DND-41 (cell line): ENCODE data around the gene SLC22A1.

ENCODE experiments used
- ATAC-seq: fragments of 200-7000 bp; cut with Tn5 transposase; 3 replicates; pipeline ENCODE4 v1.9.1; 2021; ENCODE audit warnings: low read depth; ENCODE audit not compliant: insufficient read depth
- DNase-seq: peaks from one replicate; pipeline ENCODE4 v3.0.0-alpha.2; 2020
- H2AFZ ChIP-seq: 2 replicates; pipeline ENCODE4 v1.6.0; 2012; ENCODE audit warnings: low read depth, low read length
- H3K27ac ChIP-seq: 2 replicates; pipeline ENCODE4 v1.5.1; 2012; ENCODE audit warnings: low read length, inconsistent platforms
- H3K27me3 ChIP-seq: fragments of 200-600 bp; sonication (generic); 2 replicates; pipeline ENCODE4 v1.6.0; 2012; ENCODE audit warnings: low read length, mild to moderate bottlenecking, inconsistent platforms; ENCODE audit not compliant: insufficient read depth, poor library complexity
- H3K36me3 ChIP-seq: 2 replicates; pipeline ENCODE4 v1.5.1; 2012; ENCODE audit warnings: low read length, inconsistent platforms; ENCODE audit not compliant: insufficient read depth
- H3K4me1 ChIP-seq: 2 replicates; pipeline ENCODE4 v1.5.1; 2012; ENCODE audit warnings: mild to moderate bottlenecking, low read length; ENCODE audit not compliant: insufficient read depth
- H3K4me2 ChIP-seq: 2 replicates; pipeline ENCODE4 v1.6.0; 2012; ENCODE audit warnings: mild to moderate bottlenecking, moderate library complexity, low read length, inconsistent platforms; ENCODE audit not compliant: insufficient read depth
- H3K4me3 ChIP-seq, 2 experiments: fragments of 200-600 bp in 1 of 2; shearing (Covaris generic) in 1 of 2; 2 replicates each; pipeline ENCODE4 v1.5.1; 2012 to 2016; ENCODE audit warnings: inconsistent platforms in 2 of 2, low read length in 2 of 2, mild to moderate bottlenecking in 2 of 2, low read depth in 1 of 2, moderate library complexity in 1 of 2
- H3K79me2 ChIP-seq: 2 replicates; pipeline ENCODE4 v1.6.0; 2012; ENCODE audit warnings: low read length, inconsistent platforms; ENCODE audit not compliant: insufficient read depth
- H3K9ac ChIP-seq: 2 replicates; pipeline ENCODE4 v1.6.0; 2012; ENCODE audit warnings: low read depth, mild to moderate bottlenecking, inconsistent platforms, low read length, moderate library complexity
- H3K9me3 ChIP-seq: 2 replicates; pipeline ENCODE4 v1.5.1; 2012; ENCODE audit warnings: low read length, moderate library complexity, mild to moderate bottlenecking, inconsistent platforms; ENCODE audit not compliant: insufficient read depth, severe bottlenecking
- H4K20me1 ChIP-seq: 2 replicates; pipeline ENCODE4 v1.6.0; 2012; ENCODE audit warnings: low read length; ENCODE audit not compliant: insufficient read depth
- EZH2 ChIP-seq: IDR thresholded peaks from 3 replicates; pipeline ENCODE4 v1.6.1; 2012; ENCODE audit warnings: borderline replicate concordance, low read depth, mild to moderate bottlenecking, moderate library complexity, low read length, inconsistent platforms; ENCODE audit not compliant: severe bottlenecking
- TF ChIP-seq, protein P1 (sequence below): IDR thresholded peaks from 2 replicates; pipeline ENCODE4 v1.5.1; 2012; ENCODE audit warnings: borderline replicate concordance, low read length, moderate library complexity, mild to moderate bottlenecking; ENCODE audit not compliant: poor library complexity, severe bottlenecking; ENCODE audit errors: extremely low read depth

Gene SLC22A1

GRCh38 chr6:160142115-160142715 is 20.6 kb downstream of the SLC22A1 start:
- Histone ChIP-seq H3K79me2 (no peaks in the 10 kb centered on the region), H3K4me1 (peaks cover 7% of the 10 kb centered on the region), H2AFZ (no peak overlapping the region), H3K9ac (no peak overlapping the region), H3K27ac (no peak overlapping the region), H3K9me3 (no peaks in the 10 kb centered on the region), H3K36me3 (no peaks in the 10 kb centered on the region), H3K27me3 (no peaks in the 10 kb centered on the region), H4K20me1 (no peaks in the 10 kb centered on the region), H3K4me3 (no peak overlapping the region), H3K4me2 (no peak overlapping the region)
- ATAC-seq (no peak), DNase-seq (no peak)
- TF ChIP-seq EZH2 = no peak
- TF ChIP-seq, protein P1, sequence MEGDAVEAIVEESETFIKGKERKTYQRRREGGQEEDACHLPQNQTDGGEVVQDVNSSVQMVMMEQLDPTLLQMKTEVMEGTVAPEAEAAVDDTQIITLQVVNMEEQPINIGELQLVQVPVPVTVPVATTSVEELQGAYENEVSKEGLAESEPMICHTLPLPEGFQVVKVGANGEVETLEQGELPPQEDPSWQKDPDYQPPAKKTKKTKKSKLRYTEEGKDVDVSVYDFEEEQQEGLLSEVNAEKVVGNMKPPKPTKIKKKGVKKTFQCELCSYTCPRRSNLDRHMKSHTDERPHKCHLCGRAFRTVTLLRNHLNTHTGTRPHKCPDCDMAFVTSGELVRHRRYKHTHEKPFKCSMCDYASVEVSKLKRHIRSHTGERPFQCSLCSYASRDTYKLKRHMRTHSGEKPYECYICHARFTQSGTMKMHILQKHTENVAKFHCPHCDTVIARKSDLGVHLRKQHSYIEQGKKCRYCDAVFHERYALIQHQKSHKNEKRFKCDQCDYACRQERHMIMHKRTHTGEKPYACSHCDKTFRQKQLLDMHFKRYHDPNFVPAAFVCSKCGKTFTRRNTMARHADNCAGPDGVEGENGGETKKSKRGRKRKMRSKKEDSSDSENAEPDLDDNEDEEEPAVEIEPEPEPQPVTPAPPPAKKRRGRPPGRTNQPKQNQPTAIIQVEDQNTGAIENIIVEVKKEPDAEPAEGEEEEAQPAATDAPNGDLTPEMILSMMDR = no peak

- no peak overlapping the region for H3K4me3 ChIP-seq
- no peak for ATAC-seq
Measured at GRCh38 chr6:160146454-160147145, 25.0 kb downstream of the SLC22A1 start.

GRCh38 chr6:160147146-160147536 is 25.5 kb downstream of the SLC22A1 start:
- no peaks in the 10 kb centered on the region for H3K9me3 ChIP-seq
- ATAC-seq = no peak

More at GRCh38 chr6:160146454-160147145, 25.0 kb downstream of the SLC22A1 start:
- no peaks in the 10 kb centered on the region for H3K4me1 ChIP-seq
- no peaks in the 10 kb centered on the region for H3K36me3 ChIP-seq
- no peak overlapping the region for H3K27ac ChIP-seq
- no peaks in the 10 kb centered on the region for H4K20me1 ChIP-seq
- no peak overlapping the region for H3K4me2 ChIP-seq
- no peak for TF ChIP-seq EZH2
- H3K9me3 ChIP-seq = no peaks in the 10 kb centered on the region
- no peak overlapping the region for H2AFZ ChIP-seq
- no peaks in the 10 kb centered on the region for H3K79me2 ChIP-seq
- no peak for DNase-seq
- H3K27me3 ChIP-seq = no peaks in the 10 kb centered on the region
- H3K9ac ChIP-seq = no peak overlapping the region

GRCh38 chr6:160154471-160154870 is 32.9 kb downstream of the SLC22A1 start:
- ATAC-seq = no peak
- Histone ChIP-seq H3K4me1 (no peaks in the 10 kb centered on the region), H3K27me3 (no peaks in the 10 kb centered on the region), H3K36me3 (no peaks in the 10 kb centered on the region), H3K4me3 (no peak overlapping the region), H3K79me2 (no peaks in the 10 kb centered on the region), H2AFZ (no peak overlapping the region), H3K9me3 (peaks cover 5% of the 10 kb centered on the region), H3K27ac (no peak overlapping the region), H4K20me1 (no peaks in the 10 kb centered on the region), H3K9ac (no peak overlapping the region), H3K4me2 (no peak overlapping the region)
- TF ChIP-seq EZH2 = no peak
- TF ChIP-seq, protein P1 = no peak
- DNase-seq = no peak

More at GRCh38 chr6:160147146-160147536, 25.5 kb downstream of the SLC22A1 start:
- no peak overlapping the region for H2AFZ ChIP-seq
- H3K4me2 ChIP-seq = no peak overlapping the region
- H3K4me1 ChIP-seq = no peaks in the 10 kb centered on the region
- H3K79me2 ChIP-seq = no peaks in the 10 kb centered on the region
- TF ChIP-seq, protein P1 = no peak
- H3K4me3 ChIP-seq = no peak overlapping the region
- H3K36me3 ChIP-seq = no peaks in the 10 kb centered on the region
- H3K27me3 ChIP-seq = no peaks in the 10 kb centered on the region
- no peaks in the 10 kb centered on the region for H4K20me1 ChIP-seq
- DNase-seq = no peak
- no peak overlapping the region for H3K27ac ChIP-seq
- H3K9ac ChIP-seq = no peak overlapping the region
